Measurements from ENCODE around the gene UBL4B.
A peak's percentile ranks its signal among the peaks of the same experiment; 100 is the strongest.

The UBL4B gene

DNA sequence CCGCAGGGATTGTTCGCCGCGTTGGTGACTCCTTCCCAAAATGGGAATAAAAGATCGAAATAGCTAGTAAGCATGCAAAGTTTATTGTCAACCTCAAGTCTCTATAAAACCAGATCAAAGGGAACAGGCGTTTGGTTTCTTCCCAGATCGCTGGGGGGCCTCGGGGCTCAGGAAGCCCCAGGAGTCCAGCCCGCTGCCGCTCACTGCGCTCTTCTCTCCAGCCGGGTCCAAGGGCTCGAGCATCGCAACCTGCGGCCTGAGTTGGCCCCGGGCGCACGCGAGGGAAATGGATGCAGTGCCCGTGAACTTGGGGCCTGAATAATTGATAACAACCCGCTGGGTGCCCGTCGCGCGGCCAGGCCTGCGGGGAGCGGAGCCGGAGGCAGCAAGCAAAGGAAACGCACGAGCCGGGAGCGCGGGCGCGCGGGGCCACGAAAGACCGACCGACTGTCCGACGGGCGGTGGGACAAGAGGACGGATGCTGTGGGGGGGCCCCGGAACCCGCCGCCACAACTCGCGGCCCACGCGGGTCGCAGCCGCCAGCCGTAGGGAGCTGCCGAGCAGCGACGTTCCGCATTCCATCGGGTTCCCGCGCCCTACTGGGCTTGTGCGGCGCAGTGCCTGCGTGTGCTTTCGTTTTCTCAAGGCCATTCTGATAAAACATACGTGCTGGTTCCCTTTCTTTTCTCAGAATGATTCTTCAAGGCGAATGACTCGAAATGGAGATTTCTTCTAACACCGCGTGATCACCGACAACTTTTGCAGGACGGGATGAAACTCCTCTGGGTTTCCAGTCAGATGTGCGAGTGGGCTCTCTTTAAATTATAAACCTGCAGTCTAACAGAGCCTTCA is 27.8 kb upstream of the UBL4B start:
- DNase-seq (ENCODE audit: low spot score) = no peak

DNA sequence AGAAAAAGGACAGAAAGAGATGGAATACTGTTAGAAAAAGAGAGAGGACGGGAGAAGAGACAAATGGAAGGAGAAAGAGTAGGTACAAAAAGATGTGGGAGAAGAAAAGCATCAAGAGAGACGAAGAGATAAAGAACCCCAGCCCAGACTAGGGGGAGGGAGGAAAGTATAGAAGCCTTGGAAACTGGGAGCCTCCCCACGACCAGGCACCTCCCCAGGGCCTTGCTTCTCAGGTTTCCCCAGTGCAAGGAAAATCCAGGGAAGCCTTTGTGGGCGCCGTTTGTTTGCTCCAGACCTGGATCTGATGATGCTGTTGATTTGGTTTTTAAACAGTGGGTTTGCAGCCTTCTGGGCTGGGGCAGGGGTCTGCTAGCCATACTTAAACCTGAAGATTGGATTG is 26.6 kb upstream of the UBL4B start:
- DNase-seq (ENCODE audit: low spot score) = no peak

DNA sequence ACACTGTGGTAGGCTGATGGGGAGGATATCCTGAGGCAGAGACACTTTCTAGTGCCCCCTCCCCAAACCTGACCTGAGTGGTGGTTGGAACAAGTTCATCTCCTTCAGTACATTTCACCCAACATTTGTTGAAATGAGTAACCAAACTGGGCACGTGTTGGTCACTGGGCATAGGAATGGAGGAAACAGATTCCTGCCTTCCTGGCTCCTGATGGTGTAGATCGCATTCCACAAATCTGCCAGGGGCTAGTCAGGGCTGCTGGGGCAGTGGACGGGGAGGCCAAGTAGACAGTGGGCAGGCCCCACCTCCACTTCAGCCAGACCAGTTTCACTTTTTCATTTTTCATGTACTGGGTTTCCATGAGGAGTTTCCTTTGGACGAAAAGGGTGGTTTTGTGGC is 25.3 kb upstream of the UBL4B start:
- DNase-seq (ENCODE audit: low spot score) = no peak

DNA sequence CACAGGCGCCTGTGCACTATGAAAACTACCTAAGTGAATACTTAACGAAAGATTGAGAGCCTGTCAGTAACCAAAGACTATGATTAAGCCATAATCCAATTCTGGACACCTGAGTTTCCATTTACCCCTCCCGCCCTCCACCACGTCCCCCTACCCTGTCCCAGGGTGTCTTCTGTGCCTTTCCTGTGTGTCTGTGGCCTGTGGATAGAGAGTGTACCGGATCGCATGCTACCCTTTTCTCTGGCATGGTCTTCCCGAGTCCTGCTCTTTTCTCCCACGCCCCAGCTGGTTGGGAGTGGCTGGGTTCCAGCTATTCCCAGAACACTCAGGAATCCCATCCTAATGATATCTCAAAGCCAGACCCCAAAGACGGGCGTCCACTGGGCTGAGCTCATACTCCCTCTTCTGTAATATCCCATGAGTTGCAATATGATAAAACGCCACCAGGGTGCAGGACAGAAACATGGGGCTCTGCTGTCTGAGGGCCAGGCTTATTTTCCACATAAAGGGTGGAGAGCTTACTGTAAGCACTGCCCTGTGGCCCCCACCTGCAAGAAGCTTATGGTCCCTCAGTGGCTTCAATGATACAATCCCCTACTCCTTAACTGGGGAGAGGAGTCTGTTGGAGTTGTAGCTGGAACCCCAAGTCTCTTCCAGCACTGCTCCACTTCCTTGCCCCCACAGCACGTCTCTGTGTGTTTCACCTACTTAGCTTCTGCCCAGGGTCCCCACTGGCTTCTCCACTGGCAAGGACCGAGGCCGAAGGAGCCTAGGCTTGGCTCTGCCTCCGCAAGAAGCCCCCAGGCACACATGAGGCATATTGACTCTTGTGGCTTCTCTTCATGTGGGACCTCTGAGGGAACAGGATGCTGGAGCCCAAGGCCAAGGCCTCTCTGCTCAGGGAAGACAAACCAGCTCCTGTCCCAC is 24.2 kb upstream of the UBL4B start:
- peak; percentile 75 for DNase-seq (ENCODE audit: low spot score)

DNA sequence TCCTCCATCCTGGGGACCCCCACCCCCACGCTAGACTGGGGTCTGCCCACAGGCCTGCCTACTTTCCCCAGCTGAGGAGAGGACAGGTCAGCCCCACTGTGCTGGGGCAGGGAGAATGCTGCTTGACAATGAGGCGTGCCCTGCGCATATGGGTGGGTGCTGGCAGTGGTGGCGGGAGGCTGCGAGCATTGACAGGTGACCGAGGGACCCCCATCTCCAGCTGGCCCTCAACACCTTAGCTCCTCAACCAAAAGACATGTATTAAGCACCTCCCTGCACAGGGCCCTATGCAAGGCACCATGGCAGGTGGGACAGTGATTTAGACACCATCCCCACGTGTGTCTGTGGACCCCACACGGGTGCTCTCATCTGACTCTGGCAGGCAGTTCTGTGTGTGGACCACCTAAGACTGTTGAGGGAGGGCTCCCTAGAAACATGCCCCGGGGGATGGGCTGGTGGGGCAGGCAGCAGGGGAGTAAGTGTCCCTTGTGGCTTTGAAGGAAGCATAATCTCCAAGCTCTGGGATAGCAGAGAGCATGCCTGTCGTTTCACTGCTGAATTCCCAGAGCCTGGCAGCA is 23.4 kb upstream of the UBL4B start:
- DNase-seq (ENCODE audit: low spot score) = no peak

DNA sequence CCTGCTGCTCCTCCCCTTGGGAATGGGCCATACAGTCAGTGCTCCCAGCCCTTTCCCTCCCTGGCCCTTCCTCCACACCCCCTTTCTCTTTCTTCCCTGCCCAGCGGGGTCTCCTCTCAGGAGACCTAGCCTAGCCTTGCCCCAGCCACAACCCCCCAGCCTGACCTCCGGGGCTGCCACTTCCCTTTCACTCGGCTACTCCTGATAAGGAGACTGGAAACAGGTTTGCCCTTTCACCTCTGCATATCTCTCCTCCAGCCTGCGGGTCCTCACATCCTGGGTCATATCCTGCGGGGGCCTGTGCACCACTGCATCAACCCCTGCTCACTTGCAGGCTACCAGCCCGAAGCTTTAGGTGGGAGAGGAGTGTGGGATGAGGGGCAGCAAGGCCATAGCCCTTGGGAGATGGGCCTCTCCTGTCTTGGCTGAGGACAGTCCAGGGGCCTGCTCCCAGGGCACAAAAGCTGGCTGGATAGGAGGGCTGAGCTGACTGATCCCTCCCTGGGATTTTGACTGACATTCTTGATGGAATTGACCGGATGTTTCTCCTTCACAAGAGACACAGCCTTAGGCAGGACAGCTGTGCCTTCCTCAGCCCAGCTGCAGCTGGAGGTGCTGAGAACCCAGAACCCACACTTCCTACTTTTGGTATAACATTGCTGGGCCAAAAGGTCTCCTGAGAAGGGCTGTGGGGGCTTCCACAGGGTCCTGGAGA is 22.5 kb upstream of the UBL4B start:
- DNase-seq (ENCODE audit: low spot score) = no peak

DNA sequence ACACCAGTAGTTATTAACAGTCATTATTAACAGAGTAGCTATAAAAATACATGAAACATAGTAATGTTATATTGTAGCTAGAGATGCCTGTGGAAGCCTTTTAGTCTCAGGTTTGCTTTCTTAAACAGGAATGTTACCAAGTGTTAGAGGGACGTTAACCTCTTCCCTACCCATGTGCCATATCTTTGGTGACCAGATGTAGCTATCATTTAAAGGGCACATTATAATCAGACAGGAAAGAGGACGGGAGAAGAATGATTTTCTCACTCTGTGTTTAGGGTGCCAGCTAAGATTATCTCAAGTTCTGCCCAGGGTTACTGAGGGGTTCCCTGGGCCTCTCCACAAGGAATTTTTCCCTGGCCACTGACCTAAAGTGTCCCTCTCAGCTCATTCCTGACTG is 20.9 kb upstream of the UBL4B start:
- DNase-seq (ENCODE audit: low spot score) = no peak

DNA sequence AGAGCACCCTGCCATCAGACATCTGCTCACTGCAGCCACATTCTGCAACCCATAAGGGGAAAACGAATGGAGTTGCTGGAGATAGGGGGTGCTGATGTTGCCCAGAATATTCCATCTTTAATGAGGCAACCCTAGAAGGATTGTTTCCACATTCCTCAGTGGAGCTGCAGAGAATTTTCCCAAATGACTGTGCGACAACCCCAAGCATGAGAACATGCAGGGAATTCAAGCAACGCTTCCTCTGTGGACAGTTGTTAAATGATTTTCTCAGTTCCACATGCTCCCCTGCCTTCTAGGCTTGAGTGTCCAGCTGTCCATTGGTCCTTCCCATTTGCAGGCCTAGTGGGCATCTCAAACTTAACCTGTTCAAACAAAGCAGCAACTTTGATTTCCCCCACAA is 20.5 kb upstream of the UBL4B start:
- no peak for DNase-seq (ENCODE audit: low spot score)

DNA sequence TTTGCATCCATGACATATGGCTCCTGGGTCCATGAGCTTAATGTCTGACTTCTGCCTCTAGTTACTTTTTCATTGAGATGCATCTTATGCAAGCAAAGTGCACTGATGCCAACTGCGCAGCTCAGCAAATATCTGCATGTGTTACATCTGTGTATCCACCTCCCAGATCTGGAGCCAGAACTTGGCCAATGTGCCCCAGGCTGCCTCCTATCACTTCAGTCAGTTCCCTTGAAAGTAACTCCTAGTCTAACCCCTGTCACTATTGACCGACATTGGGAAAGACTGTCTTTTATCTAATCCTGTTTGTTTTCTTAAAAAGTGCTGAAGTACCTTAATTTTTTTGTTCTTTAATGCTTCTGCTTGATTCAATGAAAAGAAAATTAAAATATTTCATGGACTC is 19.3 kb upstream of the UBL4B start:
- no peak for DNase-seq (ENCODE audit: low spot score)

DNA sequence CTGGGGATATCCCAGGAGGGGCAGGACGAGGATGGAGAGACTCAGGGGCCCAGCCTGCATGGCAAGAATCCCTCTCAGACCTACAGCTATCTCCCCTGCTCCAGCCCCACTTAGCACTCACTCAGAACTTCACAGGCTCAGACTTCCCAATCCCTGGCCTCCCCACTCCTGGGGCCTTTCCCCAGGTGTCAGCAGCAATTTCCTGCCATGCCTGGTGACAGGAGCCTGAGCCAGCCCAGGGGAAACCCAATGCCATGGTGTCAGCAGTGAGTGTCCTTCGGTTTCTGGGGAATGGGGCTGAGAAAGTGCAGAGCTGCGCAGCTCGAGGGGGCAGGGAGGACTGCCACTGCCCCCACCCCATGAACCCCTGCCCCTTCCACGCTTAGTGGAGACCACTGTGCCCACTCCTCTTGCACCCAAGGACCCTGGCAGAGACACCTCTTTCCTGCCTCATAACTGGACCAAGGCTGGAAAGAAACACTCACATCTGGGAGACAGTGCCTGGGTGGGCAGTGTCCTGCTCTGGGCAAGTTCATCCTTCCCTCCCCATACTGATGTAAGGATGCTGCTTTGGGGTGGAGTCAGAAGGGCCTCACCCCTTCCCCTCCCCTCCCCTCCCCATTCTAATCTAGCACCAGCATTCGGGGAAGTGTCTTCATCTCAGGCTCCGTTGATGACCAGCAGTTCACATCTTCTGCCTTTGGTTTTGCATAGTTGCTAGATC is 17.1 kb upstream of the UBL4B start:
- DNase-seq (ENCODE audit: low spot score) = peak; percentile 92

DNA sequence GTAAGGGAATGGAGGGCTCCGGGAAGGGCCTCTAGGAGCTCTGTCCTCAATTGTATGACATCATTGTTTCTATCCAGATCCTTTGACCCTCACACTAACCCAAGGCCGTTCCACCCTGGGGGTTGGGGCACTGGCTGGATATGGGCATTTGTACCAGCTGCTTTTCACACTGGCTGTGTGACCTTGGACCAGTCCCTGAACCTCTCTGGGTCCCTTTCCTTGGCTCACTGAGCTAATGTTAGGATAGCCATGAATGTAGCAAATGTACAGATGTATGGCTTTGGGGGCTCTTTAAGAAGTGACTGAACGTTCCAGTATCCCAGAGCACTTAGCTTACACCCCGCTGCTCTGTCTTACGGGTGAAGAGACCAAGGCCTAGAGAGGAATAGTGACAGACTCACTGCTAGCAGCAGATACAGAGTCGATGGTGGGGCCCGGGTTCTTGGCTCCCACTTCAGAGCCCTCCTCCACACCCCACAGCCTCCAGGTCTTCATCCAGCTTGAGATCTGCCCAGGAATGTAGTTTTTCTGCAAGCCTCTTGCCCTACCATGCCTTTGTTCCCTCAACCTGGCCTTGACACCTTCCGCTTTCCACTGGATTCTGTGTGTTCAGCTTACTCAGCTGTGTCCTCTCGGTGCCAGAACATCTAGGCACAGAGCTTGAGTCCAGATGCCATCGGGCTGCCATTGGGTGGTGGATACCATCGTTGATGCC is 14.6 kb upstream of the UBL4B start:
- no peak for DNase-seq (ENCODE audit: low spot score)

DNA sequence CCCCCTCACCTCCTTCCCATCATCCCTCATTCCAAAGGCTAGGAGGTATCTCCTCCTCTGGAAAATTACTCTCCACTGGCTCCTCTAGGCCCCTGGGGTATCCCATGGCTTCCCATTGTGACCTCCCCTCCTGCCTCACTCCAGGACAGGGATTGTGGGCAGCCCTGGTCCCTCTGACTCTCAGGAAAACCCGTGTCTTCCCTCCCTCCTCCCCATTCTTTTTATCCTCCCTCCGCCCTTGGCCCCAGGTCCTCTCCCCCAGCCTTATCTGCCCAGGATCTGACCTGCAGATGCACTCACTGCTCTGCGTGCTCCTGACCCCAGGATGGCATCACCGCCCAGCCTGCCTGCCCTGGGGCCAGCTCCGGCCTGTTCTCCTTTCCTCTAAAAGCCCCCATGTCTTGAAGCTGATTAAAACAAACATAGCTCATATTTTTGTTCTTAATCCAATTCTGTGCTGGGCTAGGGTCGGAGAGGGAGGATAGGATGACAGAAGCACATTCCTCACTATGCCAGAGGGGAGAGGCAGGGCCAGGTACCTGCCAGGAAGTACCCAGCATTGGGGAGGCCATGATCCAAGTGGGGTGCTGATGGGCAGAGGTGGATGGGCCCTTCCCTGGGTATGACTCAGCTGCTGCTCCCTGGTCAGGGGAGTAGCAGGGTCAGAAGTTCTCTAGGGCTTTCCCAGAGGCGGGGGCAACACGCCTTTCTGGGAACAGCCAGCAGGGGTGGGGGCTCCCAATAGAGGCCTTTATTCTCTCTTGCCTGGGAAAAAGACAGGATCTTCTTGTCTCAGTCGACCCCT is 13.8 kb upstream of the UBL4B start:
- DNase-seq (ENCODE audit: low spot score) = peak; percentile 92

DNA sequence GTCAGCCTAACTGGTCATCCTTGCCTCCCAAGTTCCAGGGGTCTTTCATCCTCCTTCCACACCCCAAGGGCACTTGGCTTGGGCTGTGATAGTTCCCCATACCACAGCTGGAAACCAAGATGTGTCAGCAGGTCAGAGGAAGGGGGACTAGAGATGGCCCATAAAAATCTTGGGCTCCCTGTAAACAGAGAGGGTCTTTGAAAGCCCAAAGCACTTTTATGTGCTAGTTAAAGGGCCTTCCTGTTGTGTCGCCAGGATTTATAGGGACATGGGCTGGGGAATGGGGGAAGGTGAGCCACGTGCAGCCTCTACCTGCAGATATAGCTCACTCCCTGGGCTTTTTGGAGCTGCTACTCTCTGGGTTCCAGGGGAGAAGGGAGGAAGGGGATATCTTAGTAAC is 11.9 kb upstream of the UBL4B start:
- no peak for DNase-seq (ENCODE audit: low spot score)

DNA sequence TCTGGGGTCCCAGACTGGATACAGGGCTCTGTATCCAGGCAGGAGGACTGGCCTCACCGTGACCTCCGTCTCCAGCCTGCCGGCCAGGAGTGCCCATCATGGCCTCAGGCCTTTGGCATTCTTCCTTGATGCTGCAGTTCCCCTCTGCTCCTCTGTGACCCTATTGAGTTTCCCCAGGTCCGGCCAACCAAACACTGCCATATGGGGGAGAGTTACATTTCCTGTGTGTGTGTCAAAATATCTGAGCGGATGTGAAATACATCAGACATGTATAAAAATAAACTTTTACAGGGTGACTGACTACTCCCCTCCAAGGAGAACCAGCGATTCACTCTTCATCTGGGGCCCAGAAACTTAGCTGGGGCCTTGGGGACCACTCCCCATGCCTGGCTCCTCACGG is 10.2 kb upstream of the UBL4B start:
- DNase-seq (ENCODE audit: low spot score) = no peak

DNA sequence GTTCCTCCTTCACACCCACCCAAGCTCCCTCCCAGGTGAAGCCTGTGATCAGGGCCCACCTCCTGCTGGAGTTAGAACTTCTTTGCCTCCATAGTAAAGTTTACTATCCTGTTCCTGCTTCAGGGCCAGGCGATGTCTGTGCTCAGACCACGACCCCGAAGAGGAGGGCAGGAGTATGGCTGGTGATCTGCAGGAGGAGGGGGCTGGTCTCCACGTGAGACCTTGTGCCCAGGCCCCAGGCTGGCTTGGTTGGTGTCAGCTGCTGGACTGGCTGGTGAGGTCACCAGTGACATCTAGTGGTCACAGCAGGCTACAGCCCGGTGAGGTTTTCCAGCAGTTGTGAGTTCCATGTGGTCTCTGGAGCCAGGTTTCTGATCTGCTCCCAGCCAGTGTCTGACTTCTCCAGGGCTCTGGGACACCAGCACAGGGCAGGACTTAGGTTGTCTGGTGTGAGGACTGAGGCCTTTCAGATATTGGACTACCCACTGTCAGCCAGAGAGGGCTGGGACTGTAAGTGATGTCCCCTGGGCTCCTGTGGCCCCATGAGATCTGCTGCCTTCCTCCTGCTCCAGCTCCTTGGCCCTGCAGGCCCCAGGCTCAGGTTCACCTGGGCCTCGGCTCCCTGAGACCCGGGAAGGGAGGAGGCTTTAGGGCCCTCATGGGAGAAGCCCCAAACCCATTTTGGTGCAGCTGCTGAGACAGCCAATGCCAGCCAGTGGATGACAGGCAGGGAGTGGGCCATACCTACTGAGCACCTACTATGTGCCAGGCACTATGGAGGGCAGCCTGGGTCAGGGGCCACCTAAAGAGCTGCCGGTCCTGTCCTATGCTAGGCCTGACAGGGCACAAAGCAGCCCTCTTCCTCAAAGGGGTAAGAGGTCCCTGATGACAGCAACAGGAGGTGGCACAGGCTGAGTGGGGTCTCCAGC is 6.0 kb upstream of the UBL4B start:
- peak; percentile 91 for DNase-seq (ENCODE audit: low spot score)

DNA sequence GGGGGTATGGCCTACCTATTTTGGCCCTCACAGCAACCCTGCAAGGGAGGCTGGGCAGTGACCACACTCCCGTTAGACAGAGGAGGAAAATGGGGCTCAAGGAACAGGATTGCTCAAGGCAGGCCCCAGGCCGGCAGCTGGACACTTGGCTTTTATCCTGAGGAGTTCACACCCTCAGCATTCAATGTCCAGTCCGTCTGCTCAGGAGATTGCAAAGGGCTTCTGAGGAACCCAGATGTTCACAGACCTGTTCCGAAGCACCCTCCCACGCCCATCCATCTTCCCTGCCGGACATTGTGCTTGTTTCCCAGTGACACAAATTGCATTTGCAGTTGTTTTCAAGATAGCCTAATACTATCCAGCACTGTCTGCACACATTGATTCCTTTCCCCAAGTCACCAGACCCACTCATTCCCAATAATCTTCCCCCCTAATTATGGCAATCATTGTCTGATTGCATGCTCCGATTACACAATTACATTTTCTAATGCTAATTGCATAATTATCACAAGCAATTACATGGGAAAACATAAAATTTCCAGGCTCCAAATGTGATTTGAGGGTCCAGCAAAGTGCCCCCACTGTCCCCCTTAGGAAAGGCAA is 4.3 kb upstream of the UBL4B start:
- no peak for DNase-seq (ENCODE audit: low spot score)

DNA sequence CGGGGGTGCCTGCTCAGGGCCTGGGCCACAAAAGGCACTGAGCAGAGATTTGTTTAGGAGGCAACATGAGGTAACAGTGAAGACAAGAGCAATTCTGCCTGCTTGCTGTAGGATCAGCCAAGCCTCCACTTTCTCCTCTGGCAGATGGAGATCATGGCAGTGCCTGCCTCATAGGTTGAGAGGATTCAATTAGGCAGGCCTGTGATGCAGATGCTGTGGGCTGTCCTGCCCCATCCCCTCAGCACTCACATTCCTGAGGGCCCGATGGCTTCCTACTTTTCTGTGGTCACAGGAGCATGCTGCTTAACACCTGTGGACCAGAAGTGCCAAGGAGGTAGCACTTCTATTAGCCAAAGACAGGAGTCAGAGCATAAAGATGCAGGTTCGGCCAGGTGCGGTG is 1.2 kb upstream of the UBL4B start:
- DNase-seq (ENCODE audit: low spot score) = no peak

DNA sequence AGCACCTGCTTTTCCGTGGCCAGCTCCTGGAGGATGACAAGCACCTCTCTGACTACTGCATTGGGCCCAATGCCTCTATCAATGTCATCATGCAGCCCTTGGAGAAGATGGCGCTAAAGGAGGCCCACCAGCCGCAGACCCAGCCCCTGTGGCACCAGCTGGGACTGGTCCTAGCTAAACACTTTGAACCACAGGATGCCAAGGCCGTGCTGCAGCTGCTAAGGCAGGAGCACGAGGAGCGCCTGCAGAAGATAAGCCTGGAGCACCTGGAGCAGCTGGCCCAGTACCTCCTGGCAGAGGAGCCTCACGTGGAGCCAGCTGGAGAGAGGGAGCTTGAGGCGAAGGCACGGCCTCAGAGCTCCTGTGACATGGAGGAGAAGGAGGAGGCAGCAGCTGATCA is 413 bp downstream of the UBL4B start:
- DNase-seq (ENCODE audit: low spot score) = no peak

Data from SK-N-DZ (cell line).